ENCODE results near the gene ROBO3. TPM values are rescaled to one million over a fixed set of nuclear protein-coding genes. Genes with fewer than 3 reads are reported as not detected.

ROBO3 gene
- total RNA-seq, 1 donor from 2014 or later: 57.0 TPM

- no peak for TF ChIP-seq CTCF (IDR thresholded peaks at IDR 0.05; ENCODE audit: insufficient read depth, low read length, poor library complexity, severe bottlenecking)
- H3K36me3 ChIP-seq (ENCODE audit: control insufficient read depth, insufficient read depth, low read length): no peaks in the 10 kb centered on the region
- DNase-seq (ENCODE audit: low read depth): no peak
Measured at GRCh38 chr11:124917115-124917637, 51.9 kb downstream of the ROBO3 start.

GRCh38 chr11:124918950-124919349 lies 53.7 kb downstream of the ROBO3 start, which contains the start of gene HEPN1:
TSS of gene HEPN1 (plus strand) at chr11:124919250.
- no peak for TF ChIP-seq CTCF (IDR thresholded peaks at IDR 0.05; ENCODE audit: insufficient read depth, low read length, poor library complexity, severe bottlenecking)
- no peak for DNase-seq (ENCODE audit: low read depth)
- Histone ChIP-seq H3K36me3 (ENCODE audit: control insufficient read depth, insufficient read depth, low read length) (no peaks in the 10 kb centered on the region), H3K4me3 (ENCODE audit: low read depth, low read length) (no peak within 1 kb of the TSS), H3K27me3 (ENCODE audit: control insufficient read depth, insufficient read depth, low read length) (no peaks in the 10 kb centered on the region)

More at GRCh38 chr11:124917115-124917637, 51.9 kb downstream of the ROBO3 start:
- Histone ChIP-seq H3K4me3 (ENCODE audit: low read depth, low read length) (no peak overlapping the region), H3K27me3 (ENCODE audit: control insufficient read depth, insufficient read depth, low read length) (no peaks in the 10 kb centered on the region)

- Histone ChIP-seq H3K4me3 (ENCODE audit: low read depth, low read length) (no peak overlapping the region), H3K36me3 (ENCODE audit: control insufficient read depth, insufficient read depth, low read length) (no peaks in the 10 kb centered on the region), H3K27me3 (ENCODE audit: control insufficient read depth, insufficient read depth, low read length) (no peaks in the 10 kb centered on the region)
- DNase-seq (ENCODE audit: low read depth): no peak
- TF ChIP-seq CTCF (IDR thresholded peaks at IDR 0.05; ENCODE audit: insufficient read depth, low read length, poor library complexity, severe bottlenecking): no peak
Measured at GRCh38 chr11:124919898-124920297, 54.7 kb downstream of the ROBO3 start.

GRCh38 chr11:124920356-124920755 lies 55.1 kb downstream of the ROBO3 start:
- no peaks in the 10 kb centered on the region for H3K27me3 ChIP-seq (ENCODE audit: control insufficient read depth, insufficient read depth, low read length)
- no peak for TF ChIP-seq CTCF (IDR thresholded peaks at IDR 0.05; ENCODE audit: insufficient read depth, low read length, poor library complexity, severe bottlenecking)
- DNase-seq (ENCODE audit: low read depth): no peak
- no peaks in the 10 kb centered on the region for H3K36me3 ChIP-seq (ENCODE audit: control insufficient read depth, insufficient read depth, low read length)
- H3K4me3 ChIP-seq (ENCODE audit: low read depth, low read length): no peak overlapping the region

GRCh38 chr11:124920870-124921609 lies 55.8 kb downstream of the ROBO3 start:
- no peak for TF ChIP-seq CTCF (IDR thresholded peaks at IDR 0.05; ENCODE audit: insufficient read depth, low read length, poor library complexity, severe bottlenecking)
- no peak for DNase-seq (ENCODE audit: low read depth)
- Histone ChIP-seq H3K36me3 (ENCODE audit: control insufficient read depth, insufficient read depth, low read length) (no peaks in the 10 kb centered on the region), H3K4me3 (ENCODE audit: low read depth, low read length) (peak overlapping the region; percentile 43), H3K27me3 (ENCODE audit: control insufficient read depth, insufficient read depth, low read length) (no peaks in the 10 kb centered on the region)

All from kidney epithelial cell (primary cell).